M059J (cell line): ENCODE data around the gene CST3. TPM values are rescaled to one million over a fixed set of nuclear protein-coding genes. Genes with fewer than 3 reads are reported as not detected.

Source experiments
- DNase-seq: peaks from one replicate; pipeline ENCODE4 v3.0.0-alpha.2; 2012; ENCODE audit warnings: low read depth
- total RNA-seq: library from RNA; depleted of rRNA; stranded (reverse); fragments of >200 nt; shearing (Covaris generic); gene quantifications from 2 replicates; pipeline ENCODE4 v1.2.3, GENCODE V29; 2014; rRNA removed

The CST3 gene
- total RNA-seq, 1 experiment from 2014 or later: 411 TPM

GRCh38 chr20:23602699-23603098 is 35.1 kb downstream of the CST3 start:
- DNase-seq: no peak

- no peak for DNase-seq
Measured at GRCh38 chr20:23602241-23602640, 35.5 kb downstream of the CST3 start.

GRCh38 chr20:23601715-23602114 is 36.0 kb downstream of the CST3 start:
- no peak for DNase-seq

GRCh38 chr20:23598481-23598880 is 39.3 kb downstream of the CST3 start:
- DNase-seq: no peak

- peak; percentile 50 for DNase-seq
Measured at GRCh38 chr20:23596579-23597250, 41.0 kb downstream of the CST3 start.

- no peak for DNase-seq
Measured at GRCh38 chr20:23595941-23596340, 41.8 kb downstream of the CST3 start.

- DNase-seq: no peak
Measured at GRCh38 chr20:23588434-23589403, 49.0 kb downstream of the CST3 start.

GRCh38 chr20:23587631-23588030 is 50.1 kb downstream of the CST3 start:
- DNase-seq: no peak

GRCh38 chr20:23586735-23587525 is 50.8 kb downstream of the CST3 start:
- no peak for DNase-seq

GRCh38 chr20:23585808-23586734 is 51.7 kb downstream of the CST3 start:
- DNase-seq: no peak

- no peak for DNase-seq
Measured at GRCh38 chr20:23585449-23585807, 52.3 kb downstream of the CST3 start.

GRCh38 chr20:23584434-23585199 is 53.1 kb downstream of the CST3 start:
- no peak for DNase-seq

Other genes starting within 250 kb of the CST3 start
- gene NAPB, start 216.5 kb downstream of the CST3 start, total RNA-seq: 7.4 and 9.6 TPM in 2 replicates
- not detected in 2 replicates for gene CSTL1, start 198.3 kb downstream of the CST3 start, total RNA-seq
- gene CST11, start 185.1 kb downstream of the CST3 start, total RNA-seq: not detected in 2 replicates
- not detected in 2 replicates for gene CST8, start 146.8 kb downstream of the CST3 start, total RNA-seq
- gene CST9L, start 69.5 kb downstream of the CST3 start, total RNA-seq: not detected in 2 replicates
- gene CST9, start 32.0 kb downstream of the CST3 start, total RNA-seq: not detected in 2 replicates
- 1.1 TPM in 1 of 2 replicates, not detected in the other for gene CST4, start 51.1 kb upstream of the CST3 start, total RNA-seq
- 2.6 and 5.0 TPM in 2 replicates for gene CST1, start 113.0 kb upstream of the CST3 start, total RNA-seq
- not detected in 2 replicates for gene CST2, start 188.8 kb upstream of the CST3 start, total RNA-seq
- gene CST5, start 241.8 kb upstream of the CST3 start, total RNA-seq: not detected in 2 replicates